DMS153 treated with DMSO at 0.1 percent for 48 hours (cell line): ENCODE measurements around the gene SLC22A17.
A peak's percentile ranks its signal among the peaks of the same experiment; 100 is the strongest.

Source experiments
- DNase-seq: peaks from one replicate; lab custom pipeline; 2025; ENCODE audit not compliant: unreplicated experiment; lab: John Stamatoyannopoulos, UW

Gene SLC22A17

GRCh38 chr14:23364164-23365035, 11.7 kb upstream of the SLC22A17 start:
- peak; percentile 14 for DNase-seq

GRCh38 chr14:23362200-23362599, 9.5 kb upstream of the SLC22A17 start:
- DNase-seq: no peak

DNA sequence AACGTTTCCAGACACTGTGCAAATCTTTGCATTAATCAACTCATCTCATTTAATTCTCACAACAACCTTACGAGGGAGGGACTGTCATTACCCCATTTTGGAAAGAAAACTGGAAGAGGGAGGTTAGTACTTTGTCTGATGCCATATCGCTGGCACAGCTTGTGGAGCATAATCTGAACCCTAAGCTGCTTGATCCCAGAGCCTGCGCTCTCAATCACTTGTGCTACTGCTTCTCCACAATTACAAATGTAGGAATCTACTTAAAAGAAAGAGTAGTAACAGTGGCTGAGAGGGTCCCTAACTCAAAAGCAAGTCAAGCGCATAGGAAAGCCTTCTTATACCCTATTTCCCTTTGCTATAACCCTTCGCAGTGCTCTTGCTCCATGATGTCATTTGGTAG, 9.1 kb upstream of the SLC22A17 start:
- no peak for DNase-seq

GRCh38 chr14:23361320-23361719, 8.6 kb upstream of the SLC22A17 start:
- no peak for DNase-seq

- DNase-seq: no peak
Observed at GRCh38 chr14:23360496-23360895, 7.8 kb upstream of the SLC22A17 start.

GRCh38 chr14:23359722-23360447, 7.2 kb upstream of the SLC22A17 start:
- no peak for DNase-seq

GRCh38 chr14:23359167-23359626, 6.5 kb upstream of the SLC22A17 start:
- no peak for DNase-seq

DNA sequence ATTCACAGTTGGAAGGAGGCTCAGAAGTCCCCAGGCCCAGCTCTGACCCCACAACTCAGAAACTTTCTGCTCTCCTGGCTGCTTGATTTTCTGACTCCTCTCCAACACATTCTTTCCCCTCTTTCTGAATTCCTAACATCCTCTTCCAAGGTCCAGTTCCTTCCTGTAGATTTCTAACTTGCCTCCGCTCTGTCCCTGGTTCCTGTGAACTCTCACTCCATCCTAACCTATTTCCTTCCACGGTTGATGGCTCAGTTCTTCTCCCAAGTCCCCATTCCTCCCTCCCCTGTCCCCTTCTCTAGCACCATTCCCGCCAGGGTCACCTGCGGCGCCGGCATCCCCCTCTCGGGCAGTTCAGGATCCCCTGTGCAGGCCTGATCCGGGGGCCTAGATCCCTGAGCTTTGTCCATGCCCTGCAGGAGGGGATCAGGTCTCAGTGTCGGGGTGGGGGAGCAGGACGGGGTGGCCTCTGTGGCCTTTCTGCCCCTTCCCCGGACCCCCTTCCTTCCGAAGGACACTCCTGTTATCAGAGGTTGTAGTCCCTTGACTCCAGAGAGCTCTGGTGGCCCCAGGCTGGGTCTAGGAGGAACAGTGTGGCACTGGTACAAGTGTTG, 6.0 kb upstream of the SLC22A17 start:
- DNase-seq: no peak

DNA sequence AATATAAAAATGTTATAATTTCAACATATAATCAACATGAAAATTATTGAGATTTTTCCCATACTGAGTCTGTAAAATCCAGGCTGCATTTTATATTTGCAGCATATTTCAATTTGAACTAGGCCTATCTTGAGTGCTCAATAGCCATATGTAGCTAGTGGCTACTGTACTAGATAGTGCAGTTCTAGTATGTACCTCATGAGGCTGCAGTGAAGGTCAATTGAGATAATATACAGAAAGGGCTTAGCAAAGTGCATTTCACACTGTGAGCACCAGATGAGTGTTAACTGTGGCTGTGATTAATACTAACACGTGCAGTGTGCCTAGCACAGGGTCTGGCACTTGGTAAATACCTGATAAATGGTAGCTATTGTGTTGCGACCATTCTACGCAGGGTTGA, 5.4 kb upstream of the SLC22A17 start:
- DNase-seq: no peak

DNA sequence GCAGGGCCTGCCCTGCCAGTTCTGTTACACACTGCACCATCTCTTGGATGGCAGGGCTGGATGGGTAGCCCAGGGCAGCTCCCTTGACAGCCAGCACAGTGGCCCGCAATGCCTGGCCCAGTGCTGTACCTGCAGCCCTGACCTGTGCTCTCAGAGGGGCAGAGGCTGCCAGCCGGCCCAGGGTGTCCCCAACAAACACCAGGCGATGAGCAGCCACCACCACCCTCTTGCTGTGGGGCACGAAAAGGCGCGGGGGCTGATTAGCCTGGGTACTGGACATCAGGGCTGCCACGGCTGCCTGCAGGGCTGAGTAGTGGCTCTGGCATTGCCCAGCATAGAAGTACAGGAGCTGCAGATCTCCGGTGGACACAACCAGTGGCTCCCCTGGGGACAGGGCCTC, 4.6 kb upstream of the SLC22A17 start:
- DNase-seq: no peak

DNA sequence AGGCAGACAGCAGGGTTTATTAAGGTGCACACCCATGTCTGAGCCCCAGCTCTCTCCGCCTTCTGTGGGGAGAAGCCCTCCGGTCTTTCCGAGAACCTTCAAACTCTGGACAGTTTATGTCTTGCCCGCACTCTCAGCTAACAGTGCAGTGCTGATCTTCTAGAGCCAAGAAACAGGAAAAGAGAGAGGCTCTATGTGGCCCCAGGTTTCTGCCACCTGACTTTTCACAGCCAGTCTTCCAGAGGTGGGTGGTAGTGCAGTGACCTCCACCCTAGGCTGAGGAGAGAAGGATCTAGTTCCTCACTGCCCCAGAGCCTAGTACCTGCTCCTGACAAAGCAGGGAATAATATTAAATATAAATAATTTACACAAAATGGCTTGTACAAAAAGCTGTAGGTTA, 4.0 kb upstream of the SLC22A17 start:
- DNase-seq: no peak

DNA sequence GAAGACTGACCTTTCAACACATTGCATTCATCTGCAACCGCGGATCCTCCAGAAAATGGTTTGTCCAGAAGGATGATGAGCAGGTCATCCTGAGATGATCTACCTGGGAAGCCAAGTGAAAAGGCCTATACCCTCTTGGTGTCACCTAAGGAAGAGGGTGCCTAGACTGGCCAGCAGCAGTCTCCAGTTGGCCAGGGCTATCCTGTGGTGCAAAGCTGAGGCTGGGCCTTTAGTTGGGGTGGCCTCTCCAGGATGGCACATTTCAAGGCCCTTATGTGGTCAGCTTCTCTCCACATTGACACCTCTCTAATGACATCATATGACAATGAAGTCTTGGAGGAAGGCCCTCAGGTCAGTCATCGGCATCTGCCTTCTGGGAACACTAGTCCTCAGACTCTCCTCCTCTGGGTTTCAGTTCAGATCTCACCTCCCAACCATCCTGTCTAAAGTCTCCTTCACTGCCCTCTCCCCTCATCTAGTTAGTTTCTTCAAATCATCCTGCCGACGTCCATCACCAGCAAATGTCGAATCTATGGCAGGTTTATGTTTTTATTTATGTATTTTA, 3.3 kb upstream of the SLC22A17 start:
- DNase-seq: no peak

- DNase-seq: no peak
Observed at GRCh38 chr14:23354990-23355389, 2.3 kb upstream of the SLC22A17 start.

- DNase-seq: no peak
Observed at GRCh38 chr14:23353433-23353780, 720 bp upstream of the SLC22A17 start.

- DNase-seq: no peak
Observed at GRCh38 chr14:23351681-23352505, 794 bp downstream of the SLC22A17 start.

- no peak for DNase-seq
Observed at GRCh38 chr14:23349156-23349845, 3.4 kb downstream of the SLC22A17 start.

DNA sequence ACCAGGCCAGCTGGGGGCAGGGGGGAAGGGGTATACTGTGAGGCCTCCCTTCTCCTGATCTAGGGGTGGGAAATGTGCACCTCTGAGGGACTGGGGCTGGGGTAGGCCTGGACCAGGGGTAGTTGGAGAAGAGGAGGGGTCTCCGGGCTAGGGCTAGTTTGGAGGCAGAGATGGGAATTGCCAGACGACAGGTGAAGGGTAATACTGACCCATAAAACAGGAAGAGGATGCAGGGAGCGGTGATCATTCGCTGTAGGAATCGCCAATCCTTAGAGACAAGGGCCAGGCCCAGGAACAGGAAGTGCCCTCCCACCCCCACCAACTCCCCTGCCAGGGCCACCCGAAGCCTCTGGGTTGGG, 4.4 kb downstream of the SLC22A17 start:
- DNase-seq: no peak

- no peak for DNase-seq
Observed at GRCh38 chr14:23347406-23348296, 5.0 kb downstream of the SLC22A17 start.

DNA sequence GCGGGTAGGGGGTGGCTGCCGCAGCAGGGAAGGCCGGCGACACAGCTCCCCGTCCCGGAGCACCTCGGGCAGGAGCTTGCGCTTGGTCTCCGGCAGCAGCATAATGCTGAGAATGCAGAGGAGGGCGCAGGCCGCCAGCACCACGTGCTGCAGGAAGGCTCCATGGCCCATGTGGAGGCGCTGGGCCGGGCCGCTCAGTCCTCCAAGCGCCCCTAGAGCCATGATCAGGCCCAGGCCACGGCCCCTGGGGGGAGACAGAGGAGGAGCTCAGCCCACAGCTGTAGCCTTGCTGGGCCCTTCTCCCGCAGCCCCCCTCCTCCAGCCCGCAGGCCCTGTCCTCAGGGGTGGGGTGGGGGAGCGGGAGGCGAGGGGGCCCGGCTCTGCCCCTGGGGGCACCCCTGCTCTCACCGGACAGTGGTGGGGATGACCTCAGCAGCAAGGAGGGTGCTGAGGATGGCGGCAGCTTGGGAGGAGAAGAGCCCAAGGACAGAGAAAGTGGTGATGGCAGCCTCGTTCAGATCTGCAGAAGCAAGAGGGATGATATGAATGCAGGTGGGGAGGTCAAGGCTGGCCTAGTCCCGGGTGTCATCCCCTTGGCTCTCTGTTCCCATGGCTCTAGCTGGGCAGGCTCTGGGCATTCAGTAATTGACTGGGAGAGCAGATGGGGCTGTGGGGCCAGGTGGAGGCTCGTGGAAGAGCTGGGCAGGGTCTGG, 5.8 kb downstream of the SLC22A17 start:
- no peak for DNase-seq
